GM12878 (cell line): ENCODE data around the gene LYPD4. TPM values are rescaled to one million over a fixed set of nuclear protein-coding genes. Genes with fewer than 3 reads are reported as not detected.

Experiments
- ATAC-seq: fragments of 200-7000 bp; cut with Tn5 transposase; 3 replicates; pipeline ENCODE4 v1.9.1; 2020; ENCODE audit warnings: mild to moderate bottlenecking, moderate library complexity
- BruUV-seq: library from RNA; stranded (reverse); fragments of 400-500 nt; replicated peaks from 2 replicates; lab custom pipeline; 2021; lab: Mats Ljungman, UMichigan
- CTCF ChIA-PET: fragments of 300-600 bp; sonication (Branson Sonifier 250); formaldehyde crosslinking; extraction: SDS; loops from one replicate; lab custom pipeline; 2021; ENCODE audit warnings: inconsistent platforms; lab: Yijun Ruan, JAX
- POLR2A ChIA-PET: fragments of 350-600 bp; formaldehyde crosslinking; extraction: SDS; loops from one replicate; lab custom pipeline; 2021; ENCODE audit warnings: inconsistent platforms; lab: Charles Lee
- RAD21 ChIA-PET: fragments of 300-600 bp; sonication (Branson Sonifier 250); formaldehyde crosslinking; loops from one replicate; lab custom pipeline; 2023; ENCODE audit warnings: antibody characterized with exemption; ENCODE audit not compliant: unreplicated experiment; lab: Charles Lee
- SMC1A ChIA-PET: fragments of 300-600 bp; sonication (Branson Sonifier 250); formaldehyde crosslinking; loops from one replicate; lab custom pipeline; 2023; ENCODE audit not compliant: unreplicated experiment, uncharacterized antibody; lab: Charles Lee
- DNase-seq: peaks from one replicate; pipeline ENCODE4 v3.0.0-alpha.2; 2011; ENCODE audit warnings: low read depth, low spot score
- FAIRE-seq: peaks from 3 replicates; lab custom pipeline; 2011; peaks lifted over from hg19 to GRCh38; lab: Jason Lieb, UNC
- H2AFZ ChIP-seq: 2 replicates; pipeline ENCODE4 v1.6.0; 2011; ENCODE audit warnings: low read depth, low read length, control low read depth; ENCODE audit not compliant: control insufficient read depth
- H3K27ac ChIP-seq: 2 replicates; pipeline ENCODE4 v1.5.1; 2011; ENCODE audit warnings: control low read depth; ENCODE audit not compliant: control insufficient read depth, insufficient read depth
- H3K27me3 ChIP-seq, 2 experiments: replicated peaks in 1 of 2; 2 replicates each; pipeline versions ENCODE4 v1.6.0 to v1.6.1; 2011; ENCODE audit warnings: low read length in 1 of 2; ENCODE audit not compliant: control insufficient read depth in 2 of 2, insufficient read depth in 2 of 2
- H3K36me3 ChIP-seq, 2 experiments: 2 replicates each; pipeline ENCODE4 v1.5.1; 2011; ENCODE audit warnings: low read length in 1 of 2; ENCODE audit not compliant: control insufficient read depth in 2 of 2, insufficient read depth in 2 of 2
- H3K4me1 ChIP-seq: 2 replicates; pipeline ENCODE4 v1.6.1; 2011; ENCODE audit warnings: mild to moderate bottlenecking, low read length, moderate library complexity, mixed read lengths; ENCODE audit not compliant: control insufficient read depth, insufficient read depth
- H3K4me2 ChIP-seq: 2 replicates; pipeline ENCODE4 v1.6.0; 2011; ENCODE audit warnings: control low read depth; ENCODE audit not compliant: control insufficient read depth, insufficient read depth
- H3K4me3 ChIP-seq: fragments of 200-600 bp; sonication (generic); 2 replicates; pipeline ENCODE4 v1.5.1; 2016
- H3K79me2 ChIP-seq: 2 replicates; pipeline ENCODE4 v1.6.0; 2011; ENCODE audit warnings: low read length; ENCODE audit not compliant: control insufficient read depth, insufficient read depth
- H3K9ac ChIP-seq: 2 replicates; pipeline ENCODE4 v1.8.0; 2011; ENCODE audit warnings: low read length, control low read depth, mixed read lengths; ENCODE audit not compliant: control insufficient read depth, insufficient read depth
- H3K9me3 ChIP-seq: replicated peaks from 3 replicates; pipeline ENCODE4 v1.5.1; 2011; ENCODE audit warnings: mild to moderate bottlenecking, low read length; ENCODE audit not compliant: control insufficient read depth, insufficient read depth
- H4K20me1 ChIP-seq: 2 replicates; pipeline ENCODE4 v1.6.0; 2011; ENCODE audit not compliant: control insufficient read depth, insufficient read depth
- CBX3 ChIP-seq: fragments of 200-600 bp; sonication (generic); IDR thresholded peaks from 2 replicates; pipeline ENCODE4 v1.6.1; 2016; ENCODE audit warnings: low read depth, borderline replicate concordance
- E2F4 ChIP-seq: IDR thresholded peaks from 2 replicates; pipeline ENCODE4 v1.6.1; 2012; ENCODE audit warnings: low read depth, low read length, improper control_type of control experiment
- KDM1A ChIP-seq: fragments of 200-600 bp; sonication (generic); IDR thresholded peaks from 2 replicates; pipeline ENCODE4 v1.6.1; 2016; ENCODE audit warnings: borderline replicate concordance
- MXI1 ChIP-seq: fragments of 150-350 bp; IDR thresholded peaks from 2 replicates; pipeline ENCODE4 v1.6.1; 2011; ENCODE audit warnings: low read depth, mild to moderate bottlenecking, inconsistent platforms, low read length, improper control_type of control experiment
- NKRF ChIP-seq: fragments of 450-650 bp; conservative IDR thresholded peaks from 2 replicates; pipeline ENCODE4 v1.6.1; 2017; ENCODE audit warnings: mild to moderate bottlenecking, moderate library complexity
- NR2C2 ChIP-seq: IDR thresholded peaks from 2 replicates; pipeline ENCODE4 v1.6.1; 2011; ENCODE audit warnings: borderline replicate concordance, low read depth; ENCODE audit not compliant: control insufficient read depth, insufficient read length
- ZBED1 ChIP-seq: IDR thresholded peaks from 2 replicates; pipeline ENCODE4 v1.6.1; 2016; ENCODE audit warnings: borderline replicate concordance
- ZNF687 ChIP-seq: fragments of 450-650 bp; IDR thresholded peaks from 2 replicates; pipeline ENCODE4 v1.6.1; 2017; ENCODE audit warnings: mild to moderate bottlenecking, moderate library complexity
- ZZZ3 ChIP-seq: IDR thresholded peaks from 2 replicates; pipeline ENCODE4 v1.6.1; 2011; ENCODE audit warnings: low read depth; ENCODE audit not compliant: control insufficient read depth, insufficient read length
- WGBS: methylation state at CpG from one replicate; pipeline ENCODE4 v1.1.6; 2016; ENCODE audit warnings: low lambda C conversion rate; ENCODE audit not compliant: insufficient replicate concordance, insufficient coverage; ENCODE audit errors: missing lambda C conversion rate; 5-methylcytosine and 5-hydroxymethylcytosine counted together
- in situ Hi-C: fragments of 300-500 bp; cut with MboI; formaldehyde crosslinking; loops from 9 replicates; pipeline ENCODE4 v1.14.3; 2018; ENCODE audit warnings: mixed read lengths
- intact Hi-C: fragments of 100-400 bp; cut with micrococcal nuclease; formaldehyde crosslinking; loops from one replicate; pipeline ENCODE4 v1.14.2; 2022; ENCODE audit not compliant: unreplicated experiment
- polyA plus RNA-seq, 11 experiments: library from polyadenylated mRNA; depleted of rRNA in 4 of 11; unstranded in 6 of 11; stranded (reverse) in 5 of 11; fragments of >200 nt; fragmentation: Nextera tagmentation in 4 of 11; fragmentation: Illumina TruSeq in 1 of 11; extraction: Ambion mirVana in 4 of 11; extraction: Trizol in 1 of 11; gene quantifications; 1 replicate in 1 of 11; 2 replicates in 10 of 11; pipeline versions ENCODE4 v1.2.1 to v1.2.3, GENCODE V29; 2011 to 2016; ENCODE audit warnings: inconsistent platforms in 2 of 11, missing spikeins in 2 of 11, low read depth in 1 of 11
- total RNA-seq, 4 experiments: library from RNA; depleted of rRNA in 3 of 4; stranded (reverse); fragments of >200 nt in 3 of 4; fragmentation: Illumina TruSeq in 1 of 4; extraction: Trizol in 1 of 4; gene quantifications; 2 replicates each; pipeline versions ENCODE4 v1.2.1 to v1.2.3, GENCODE V29; 2013 to 2021

The LYPD4 gene
- total and polyA plus RNA-seq, 10 of the 15 experiments (the other 5 are each of a cell fraction or from before 2014, with no cell fraction given), result not detected

- peaks cover 27% of the 10 kb centered on the region for H3K4me1 ChIP-seq
- in situ Hi-C loops, result no loop called here
- no peaks in the 10 kb centered on the region for H3K27me3 ChIP-seq
- BruUV-seq, result no TSS peak
- peaks cover 3 to 4% of the 10 kb centered on the region in 2 experiments; a peak in 3 of 4 replicates for H3K36me3 ChIP-seq
- H2AFZ ChIP-seq, result no peak overlapping the region
- POLR2A ChIA-PET, result no interaction called here
- DNase-seq, result no peak
- H3K4me3 ChIP-seq, result no peak overlapping the region
- intact Hi-C loops, result no loop called here
- no peak overlapping the region for H3K9ac ChIP-seq
- no peaks in the 10 kb centered on the region for H4K20me1 ChIP-seq
- ATAC-seq, result no peak
- H3K27ac ChIP-seq, result no peak overlapping the region
- CTCF ChIA-PET, result no interaction called here
- TF ChIP-seq E2F4, result no peak
- TF ChIP-seq ZZZ3, result no peak
- no peak for TF ChIP-seq CBX3
- no peak for TF ChIP-seq KDM1A
- no peak for TF ChIP-seq NKRF
- no peak for TF ChIP-seq NR2C2
- no peak for TF ChIP-seq ZNF687
- no peak for TF ChIP-seq ZBED1
- no peak for TF ChIP-seq MXI1
- peaks cover 58% of the 10 kb centered on the region for H3K79me2 ChIP-seq
- H3K4me2 ChIP-seq, result peak overlapping the region; percentile 97
- RAD21 ChIA-PET, result no interaction called here
- no peaks in the 10 kb centered on the region for H3K9me3 ChIP-seq
- FAIRE-seq, result no peak
- 75% methylated on average over 7 of the region's 7 CpGs for WGBS
- SMC1A ChIA-PET, result no interaction called here
Observed at GRCh38 chr19:41879670-41880328, 35.3 kb upstream of the LYPD4 start.
